NB4 (cell line): ENCODE results near the gene ZBTB34.
A peak's percentile ranks its signal among the peaks of the same experiment; 100 is the strongest.

ENCODE experiments used
- DNase-seq: peaks from one replicate; pipeline ENCODE4 v3.0.0; 2010; ENCODE audit warnings: low read depth
- H3K4me3 ChIP-seq: one replicate; pipeline ENCODE4 v1.5.1; 2011; ENCODE audit warnings: mild to moderate bottlenecking, low read depth, low read length, moderate library complexity
- MAX ChIP-seq: IDR thresholded peaks from 2 replicates; pipeline ENCODE4 v1.6.1; 2011; ENCODE audit warnings: low read depth, low read length
- MYC ChIP-seq: IDR thresholded peaks from 2 replicates; pipeline ENCODE4 v1.6.1; 2011; ENCODE audit warnings: low read depth, low read length
- POLR2A ChIP-seq: IDR thresholded peaks from 2 replicates; pipeline ENCODE4 v1.6.1; 2011; ENCODE audit warnings: mild to moderate bottlenecking; ENCODE audit not compliant: insufficient read length; ENCODE audit errors: extremely low read depth
- TF ChIP-seq, protein P1 (sequence below): IDR thresholded peaks from one replicate; pipeline ENCODE4 v1.5.1; 2012; ENCODE audit warnings: low read depth, low read length

Gene ZBTB34

DNA sequence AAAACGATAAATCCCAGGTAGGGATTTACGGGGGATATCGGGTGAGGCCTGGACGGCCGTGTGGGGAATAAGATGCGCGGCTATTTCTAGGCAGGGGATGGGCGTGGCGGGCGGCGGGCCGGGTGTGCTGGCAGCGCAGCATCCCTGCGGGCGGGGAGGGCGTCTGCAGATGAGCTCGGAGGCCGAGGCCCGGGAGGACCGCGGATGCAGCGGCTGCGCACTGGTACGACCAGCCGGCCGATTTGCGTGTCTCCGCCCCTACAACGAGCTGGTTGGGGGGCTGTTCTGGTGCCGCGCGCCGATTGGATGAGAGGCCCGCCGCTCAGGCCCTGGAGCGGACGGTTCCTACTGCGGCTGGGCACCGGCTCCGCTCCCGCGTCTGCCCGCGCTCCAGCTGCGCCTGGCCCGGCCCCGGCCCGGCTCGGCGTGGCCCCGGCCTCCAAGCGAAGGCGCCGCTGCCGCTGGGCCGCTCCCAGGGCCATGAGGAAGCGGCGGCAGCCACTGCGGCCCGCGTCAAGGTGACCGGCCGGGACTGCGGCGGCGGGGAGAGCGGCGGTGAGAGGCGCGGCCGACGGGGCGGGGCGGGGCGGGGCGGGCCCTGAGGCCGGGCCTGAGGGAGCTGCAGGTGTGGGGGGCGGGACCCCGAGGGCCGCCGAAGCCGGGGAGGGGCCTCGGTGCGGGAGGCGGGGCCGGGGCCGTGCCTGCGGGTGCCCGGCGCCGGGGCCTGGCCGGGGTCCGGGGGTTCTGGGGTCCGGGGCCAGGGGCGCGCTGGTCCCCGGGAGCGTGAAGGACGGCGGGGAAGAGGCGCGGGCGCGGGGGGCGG, 54.2 kb downstream of the ZBTB34 start, which contains the start of gene RALGPS1:
Gene RALGPS1 (plus strand): TSS at position 325 of the 823 bp plus-strand sequence. CDS start 47,508 bp downstream, outside the sequence.
- no peak for TF ChIP-seq MAX
- no peak for TF ChIP-seq POLR2A
- TF ChIP-seq, protein P1, sequence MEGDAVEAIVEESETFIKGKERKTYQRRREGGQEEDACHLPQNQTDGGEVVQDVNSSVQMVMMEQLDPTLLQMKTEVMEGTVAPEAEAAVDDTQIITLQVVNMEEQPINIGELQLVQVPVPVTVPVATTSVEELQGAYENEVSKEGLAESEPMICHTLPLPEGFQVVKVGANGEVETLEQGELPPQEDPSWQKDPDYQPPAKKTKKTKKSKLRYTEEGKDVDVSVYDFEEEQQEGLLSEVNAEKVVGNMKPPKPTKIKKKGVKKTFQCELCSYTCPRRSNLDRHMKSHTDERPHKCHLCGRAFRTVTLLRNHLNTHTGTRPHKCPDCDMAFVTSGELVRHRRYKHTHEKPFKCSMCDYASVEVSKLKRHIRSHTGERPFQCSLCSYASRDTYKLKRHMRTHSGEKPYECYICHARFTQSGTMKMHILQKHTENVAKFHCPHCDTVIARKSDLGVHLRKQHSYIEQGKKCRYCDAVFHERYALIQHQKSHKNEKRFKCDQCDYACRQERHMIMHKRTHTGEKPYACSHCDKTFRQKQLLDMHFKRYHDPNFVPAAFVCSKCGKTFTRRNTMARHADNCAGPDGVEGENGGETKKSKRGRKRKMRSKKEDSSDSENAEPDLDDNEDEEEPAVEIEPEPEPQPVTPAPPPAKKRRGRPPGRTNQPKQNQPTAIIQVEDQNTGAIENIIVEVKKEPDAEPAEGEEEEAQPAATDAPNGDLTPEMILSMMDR = no peak
- TF ChIP-seq MYC = no peak
- H3K4me3 ChIP-seq = no peak within 1 kb of the TSS
- peak; percentile 95 for DNase-seq

DNA sequence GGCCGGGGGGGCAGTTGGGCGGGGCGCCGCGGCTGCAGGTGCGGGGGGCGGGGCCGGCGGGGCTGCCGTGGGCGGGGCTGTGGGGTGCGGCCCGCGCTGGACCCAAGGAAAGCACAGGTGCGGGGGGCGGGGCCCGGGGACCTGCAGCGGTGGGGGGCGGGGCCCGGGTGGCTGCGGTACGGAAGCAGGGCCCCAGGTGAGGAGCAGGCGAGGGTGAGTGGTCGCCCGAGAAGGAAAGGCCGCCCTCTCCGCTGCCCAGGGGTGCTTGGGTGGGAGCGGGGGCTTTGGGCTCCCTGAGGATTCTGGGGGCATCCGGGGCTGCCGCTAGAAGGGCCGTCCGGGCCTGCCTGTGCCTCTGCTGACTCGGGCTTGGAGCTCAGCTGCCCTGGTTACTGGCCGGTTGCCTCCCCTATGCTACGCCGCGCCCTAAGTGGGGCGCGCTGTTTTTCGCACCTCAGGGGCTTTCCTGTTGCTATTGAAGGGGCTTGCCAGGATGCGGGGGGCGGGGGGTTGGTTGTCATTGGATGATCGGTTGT, 54.9 kb downstream of the ZBTB34 start:
- DNase-seq = peak; percentile 6
- TF ChIP-seq, protein P1 = no peak
- TF ChIP-seq MYC (no peak), POLR2A (no peak), MAX (no peak)
- H3K4me3 ChIP-seq = no peak overlapping the region

- DNase-seq = no peak
- H3K4me3 ChIP-seq = no peak overlapping the region
- TF ChIP-seq POLR2A (no peak), MYC (no peak), MAX (no peak)
- TF ChIP-seq, protein P1 = no peak
These were observed 55.6 kb downstream of the ZBTB34 start for GRCh38 chr9:126915846-126916543.

GRCh38 chr9:126916909-126917308, 56.5 kb downstream of the ZBTB34 start:
- H3K4me3 ChIP-seq = no peak overlapping the region
- TF ChIP-seq MAX (no peak), MYC (no peak), POLR2A (no peak)
- TF ChIP-seq, protein P1 = peak; percentile 28
- DNase-seq = peak; percentile 44

- TF ChIP-seq MAX = no peak
- H3K4me3 ChIP-seq = no peak overlapping the region
- DNase-seq = no peak
These were observed 58.8 kb downstream of the ZBTB34 start for GRCh38 chr9:126919193-126919592.
